ENCODE results near the gene CACNA2D4.

The CACNA2D4 gene

DNA sequence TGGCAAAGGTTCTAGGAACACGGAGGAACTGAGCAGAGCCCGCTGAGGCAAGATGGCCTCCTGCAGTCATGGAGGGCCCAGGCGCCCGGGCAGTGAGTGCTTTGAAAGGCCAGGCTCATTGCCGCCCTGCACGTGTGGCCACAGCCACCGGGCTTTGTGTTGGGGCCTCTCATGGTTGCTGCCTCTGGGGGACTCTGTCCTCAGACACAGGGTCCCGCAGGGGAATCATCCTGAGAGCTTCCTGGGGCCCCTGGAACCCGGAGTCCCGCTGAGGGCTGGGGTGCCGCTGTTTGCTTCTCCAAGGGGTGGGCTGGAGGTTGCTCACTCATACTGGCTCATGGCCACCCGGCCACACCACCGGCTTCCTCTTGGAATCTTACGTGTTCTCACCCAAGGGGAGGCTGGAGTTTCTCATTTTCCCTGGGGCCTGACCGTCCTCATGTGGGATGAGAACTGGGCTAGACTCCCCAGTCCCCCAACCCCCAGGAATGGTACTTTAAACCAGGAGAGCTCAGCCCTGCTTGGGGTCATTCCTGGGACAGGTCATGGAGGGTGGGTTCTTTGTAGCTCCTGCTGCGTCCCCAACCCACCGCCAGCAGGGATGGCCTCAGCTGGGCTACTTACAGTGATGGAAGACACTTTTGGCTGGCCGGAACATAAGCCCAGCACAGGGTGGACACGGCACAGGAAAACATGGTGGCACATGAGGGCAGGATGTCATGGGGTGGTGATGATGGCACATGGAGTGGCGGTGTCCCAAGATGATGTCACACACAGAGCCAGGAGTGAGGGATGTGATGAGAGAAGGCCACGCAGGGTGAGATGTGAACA, 119.2 kb downstream of the CACNA2D4 start:
- DNase-seq (ENCODE audit: low spot score), result no peak

DNA sequence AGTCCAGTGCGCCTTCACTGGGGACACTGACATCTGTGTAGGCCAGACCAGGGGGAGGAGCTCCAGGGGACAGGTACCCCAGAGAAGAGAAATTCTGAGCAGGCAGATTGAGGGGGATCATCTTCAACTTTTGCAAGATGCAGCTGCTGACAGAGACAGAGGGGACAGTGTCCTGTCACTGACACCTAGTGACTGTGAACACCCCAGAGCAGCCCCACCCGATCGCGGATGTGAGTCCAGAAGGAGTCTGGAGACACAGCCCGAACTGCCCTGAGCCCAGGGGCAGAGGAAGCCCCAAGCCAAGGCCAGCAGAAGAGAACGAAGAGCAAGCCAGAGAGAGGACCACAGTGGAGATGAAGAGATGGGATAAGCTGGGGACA, 119.8 kb downstream of the CACNA2D4 start:
- DNase-seq (ENCODE audit: low spot score), result no peak

DNA sequence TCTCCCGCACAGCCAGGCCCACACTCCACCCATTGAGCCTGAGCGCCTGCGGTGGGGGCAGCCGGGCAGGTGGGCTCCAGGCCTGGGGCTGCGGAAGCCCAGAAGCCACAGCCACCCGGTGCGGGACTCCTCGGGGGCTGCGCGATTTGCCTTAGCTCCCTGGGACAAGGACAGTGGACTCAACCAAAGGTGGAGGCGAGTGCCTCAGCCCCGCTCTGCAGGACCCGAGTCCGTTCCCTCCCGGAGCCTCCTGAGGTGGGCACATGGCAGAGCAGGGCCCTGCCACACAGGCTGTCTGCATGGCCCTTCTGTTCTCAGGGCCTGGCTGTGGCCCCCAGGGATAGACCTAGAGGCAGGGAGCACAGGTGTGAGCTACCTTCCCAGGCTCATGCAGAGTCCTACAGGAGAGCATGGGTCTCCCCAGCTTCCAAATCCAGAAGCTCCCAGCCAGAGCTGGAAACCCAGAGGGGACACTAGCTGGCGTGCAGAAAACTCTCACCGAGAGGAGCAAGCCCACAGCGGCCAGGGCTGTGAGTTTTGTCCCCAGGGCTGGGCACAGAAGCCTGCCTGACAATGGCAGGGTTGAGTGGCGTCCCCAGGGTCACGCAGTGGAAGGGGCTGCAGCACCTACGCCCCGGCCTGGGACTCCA, 120.3 kb downstream of the CACNA2D4 start:
- DNase-seq (ENCODE audit: low spot score), result no peak

DNA sequence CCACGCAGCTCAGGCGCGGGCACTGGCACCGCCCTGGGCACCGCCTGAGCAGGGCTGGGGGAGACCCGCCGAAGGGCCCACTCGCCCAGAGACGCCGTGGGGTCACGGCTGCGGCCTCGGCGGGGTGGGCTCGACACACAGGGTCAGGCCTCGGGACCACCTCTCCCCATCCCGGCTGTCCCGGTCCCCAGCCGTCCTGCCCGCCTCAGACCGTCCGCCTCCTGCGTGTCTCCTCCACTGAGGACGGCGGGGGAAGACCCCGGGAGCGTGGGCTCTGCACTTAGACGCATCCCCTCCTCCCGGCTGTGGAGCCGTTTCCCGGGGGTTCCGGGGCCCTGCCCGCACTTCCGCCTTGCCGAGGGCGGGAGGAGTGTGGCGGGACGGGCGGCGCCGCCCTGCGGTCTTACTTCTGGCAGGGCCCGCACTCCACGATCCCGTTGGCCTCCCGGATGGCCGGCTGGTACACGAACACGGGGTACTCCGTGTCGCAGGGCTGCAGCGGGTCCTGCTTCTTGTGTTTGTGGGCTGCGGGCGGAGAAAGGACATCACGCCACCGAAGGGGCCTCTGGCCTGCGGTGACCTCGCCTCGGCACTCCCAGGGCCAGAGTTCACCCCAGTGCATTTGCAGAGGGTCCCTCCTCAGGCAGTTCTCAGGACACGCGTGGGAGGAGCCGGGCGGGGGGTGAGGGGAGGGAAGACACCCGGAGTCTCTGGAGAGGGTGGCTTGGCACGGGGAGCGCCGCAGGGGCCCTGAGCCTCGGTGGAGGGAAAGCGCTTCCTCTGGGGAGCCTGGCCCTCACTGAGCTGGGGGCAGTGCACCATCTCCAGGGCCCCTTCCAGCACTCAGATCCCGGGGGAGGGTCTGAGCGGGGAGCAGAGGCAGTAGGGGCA, 121.2 kb downstream of the CACNA2D4 start:
- DNase-seq (ENCODE audit: low spot score), result no peak

DNA sequence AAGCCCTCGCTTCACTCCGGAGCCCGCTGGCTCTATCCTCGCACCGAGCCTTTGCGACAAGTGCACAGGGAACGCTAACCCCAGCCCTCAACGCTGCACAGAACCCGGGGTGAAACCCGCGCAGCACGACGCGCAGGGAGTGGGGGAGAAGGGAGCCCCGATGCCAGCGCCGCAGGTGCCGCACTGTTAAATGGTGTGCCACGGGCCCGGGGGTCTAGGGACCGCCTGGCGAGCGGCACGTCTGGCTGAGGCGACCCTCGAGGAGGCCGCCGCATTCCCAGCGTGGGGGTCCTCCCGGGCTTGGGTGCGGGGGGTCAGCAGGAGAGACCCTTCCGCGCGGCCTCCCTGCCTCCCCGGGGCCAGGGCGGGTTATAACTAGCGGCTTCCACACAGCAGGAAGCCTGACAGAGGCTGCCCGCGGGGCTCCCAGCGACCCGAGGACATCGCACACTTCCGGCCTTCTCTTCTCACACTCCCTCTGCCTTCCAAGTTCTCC, 121.9 kb downstream of the CACNA2D4 start:
- no peak for DNase-seq (ENCODE audit: low spot score)

DNA sequence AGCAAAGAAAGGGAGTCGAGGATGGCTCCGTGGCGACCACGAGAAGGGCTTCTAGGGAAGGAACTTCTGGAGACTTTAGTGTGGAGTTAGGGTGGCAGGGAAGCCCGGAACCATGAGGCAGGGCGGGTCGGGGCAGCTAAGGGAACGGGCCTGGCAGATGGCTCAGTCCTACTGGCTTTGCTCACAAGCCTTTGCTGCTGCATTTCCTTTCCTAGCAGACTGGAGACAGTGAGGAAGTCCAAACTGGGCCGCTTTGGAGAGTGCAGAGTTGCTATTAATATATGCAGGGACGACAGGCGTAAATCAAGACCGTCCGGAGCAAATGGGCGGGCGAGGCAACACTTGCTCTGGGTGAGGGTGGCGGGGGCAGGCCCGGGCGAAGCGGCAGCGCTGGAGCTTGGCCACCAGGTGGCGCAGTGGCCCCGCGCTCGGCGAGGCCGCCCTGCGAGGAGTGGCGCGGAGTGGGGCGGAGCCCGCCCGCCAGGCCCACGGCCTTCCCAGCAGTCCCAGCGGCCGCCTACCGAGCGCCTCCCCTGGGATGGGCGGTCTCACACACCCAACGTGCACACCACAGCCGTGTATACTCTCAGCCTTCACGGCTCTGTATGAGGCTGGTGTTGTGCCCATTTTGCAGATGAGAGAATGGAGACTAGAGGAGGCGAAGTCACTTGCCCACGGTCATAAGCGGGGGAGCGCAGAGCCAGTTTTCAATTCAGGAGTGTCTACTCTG, 122.5 kb downstream of the CACNA2D4 start:
- peak; percentile 83 for DNase-seq (ENCODE audit: low spot score)

DNA sequence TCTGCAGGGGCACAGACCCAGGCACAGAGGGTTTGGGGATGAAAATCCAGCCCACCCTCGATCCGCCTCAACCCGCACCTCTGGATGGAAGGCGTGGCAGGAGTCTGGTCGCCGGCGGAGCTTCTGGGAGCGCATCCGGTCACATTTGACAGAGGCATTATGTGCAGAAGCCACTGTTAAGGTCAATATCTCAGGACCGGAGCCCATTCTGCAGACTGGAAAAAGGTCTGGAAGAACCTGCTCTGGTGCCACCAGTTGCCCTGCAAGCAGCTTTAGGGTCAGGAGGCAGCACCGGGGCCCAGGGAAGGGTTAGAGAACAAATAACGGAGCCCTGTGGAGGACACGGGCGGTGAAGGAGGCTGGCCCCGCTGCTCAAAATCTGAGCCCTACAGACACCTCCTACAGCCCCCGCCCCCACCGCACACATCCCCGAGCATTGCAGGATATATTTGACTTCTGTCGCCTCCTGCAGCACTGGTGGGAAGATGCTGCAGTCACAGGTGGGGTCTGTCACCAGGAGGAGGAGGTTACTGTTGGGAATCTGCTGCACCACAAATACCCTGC, 123.1 kb downstream of the CACNA2D4 start:
- no peak for DNase-seq (ENCODE audit: low spot score)

DNA sequence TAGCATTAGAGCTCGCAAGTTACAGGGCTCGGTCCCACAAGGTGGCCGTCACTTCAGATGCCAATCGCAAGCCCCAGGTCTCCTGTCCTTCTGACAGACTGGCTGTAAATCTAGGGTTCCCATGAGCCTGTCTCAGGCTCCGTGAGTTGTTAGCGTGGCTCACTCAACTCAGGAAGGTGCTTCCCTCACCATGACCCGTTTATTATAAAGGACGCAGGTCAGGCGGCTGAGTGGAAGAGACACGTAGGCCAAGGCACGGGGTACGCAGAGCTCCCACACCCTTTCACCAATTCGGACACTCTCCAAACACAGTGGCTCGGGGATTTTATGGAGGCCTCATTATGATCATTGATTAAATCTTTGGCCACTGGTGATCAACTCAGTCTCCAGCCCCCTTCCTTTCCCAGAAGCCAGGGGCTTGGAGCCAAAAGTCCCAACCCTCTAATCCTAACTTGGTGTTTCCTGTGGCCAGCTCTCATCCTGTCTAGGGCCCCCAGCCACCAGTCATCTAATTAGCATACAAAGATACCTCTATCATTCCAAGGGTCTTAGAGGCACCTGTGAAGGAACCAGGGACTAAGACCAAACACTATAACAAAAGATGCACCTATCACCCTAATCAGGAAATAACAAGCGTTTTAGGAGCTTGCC, 123.9 kb downstream of the CACNA2D4 start:
- no peak for DNase-seq (ENCODE audit: low spot score)

DNA sequence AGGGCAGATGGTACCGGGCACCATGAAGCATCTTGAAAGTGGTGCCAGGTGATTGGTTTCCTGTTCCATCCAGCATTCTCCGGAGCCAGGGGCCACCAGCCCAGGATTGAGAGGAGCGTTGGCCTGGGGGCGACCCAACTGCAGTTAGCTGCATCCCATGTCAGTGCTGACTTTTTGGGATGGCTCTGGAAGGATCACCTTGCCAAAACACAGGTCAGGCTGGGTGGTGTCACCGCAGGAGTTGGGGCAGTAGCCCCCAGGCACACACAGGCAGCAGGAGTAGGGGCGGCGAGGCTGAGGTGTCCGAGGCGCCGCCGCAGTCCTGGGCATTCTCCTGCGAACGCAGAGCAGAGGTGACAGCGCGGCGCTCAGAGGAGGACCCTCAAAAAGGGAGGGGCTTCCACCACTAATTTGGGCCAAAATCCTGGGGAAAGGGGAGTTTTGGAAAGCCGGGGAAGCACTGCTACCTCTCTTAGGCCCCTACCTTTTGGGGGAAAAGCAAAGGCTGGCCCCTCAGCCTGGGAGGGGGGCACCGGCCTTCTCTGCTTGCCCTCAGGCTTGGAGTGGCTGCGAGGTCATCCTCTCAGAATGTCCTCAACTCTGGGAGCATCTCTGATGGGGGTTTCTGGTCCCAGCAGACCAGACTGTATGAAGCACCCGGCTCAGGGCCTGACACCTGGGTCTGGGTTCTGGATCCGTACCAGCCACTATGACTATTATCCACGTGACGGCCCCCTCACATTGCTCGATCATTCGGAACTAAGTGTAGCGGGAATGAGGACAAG, 124.8 kb downstream of the CACNA2D4 start:
- no peak for DNase-seq (ENCODE audit: low spot score)

DNA sequence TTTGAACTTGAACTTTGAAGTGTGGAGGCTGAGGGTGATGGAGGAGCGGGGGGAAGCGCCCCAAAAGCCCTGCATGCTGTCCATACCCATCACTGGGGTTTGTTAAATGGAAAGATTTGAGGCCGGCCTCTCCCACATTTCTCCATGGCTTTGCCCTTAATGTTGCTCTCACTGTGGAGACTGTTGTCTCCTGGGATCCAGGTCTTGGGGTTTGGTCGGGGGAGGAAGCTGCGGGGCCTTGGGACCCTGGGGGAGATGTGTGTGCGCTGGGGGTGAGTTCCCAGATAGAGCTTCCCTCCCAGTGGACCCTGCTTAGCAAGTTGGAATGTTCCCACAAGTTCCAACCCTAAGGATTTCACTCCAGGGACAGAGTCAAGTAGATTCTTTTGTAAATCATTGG, 126.0 kb downstream of the CACNA2D4 start:
- DNase-seq (ENCODE audit: low spot score), result no peak

DNA sequence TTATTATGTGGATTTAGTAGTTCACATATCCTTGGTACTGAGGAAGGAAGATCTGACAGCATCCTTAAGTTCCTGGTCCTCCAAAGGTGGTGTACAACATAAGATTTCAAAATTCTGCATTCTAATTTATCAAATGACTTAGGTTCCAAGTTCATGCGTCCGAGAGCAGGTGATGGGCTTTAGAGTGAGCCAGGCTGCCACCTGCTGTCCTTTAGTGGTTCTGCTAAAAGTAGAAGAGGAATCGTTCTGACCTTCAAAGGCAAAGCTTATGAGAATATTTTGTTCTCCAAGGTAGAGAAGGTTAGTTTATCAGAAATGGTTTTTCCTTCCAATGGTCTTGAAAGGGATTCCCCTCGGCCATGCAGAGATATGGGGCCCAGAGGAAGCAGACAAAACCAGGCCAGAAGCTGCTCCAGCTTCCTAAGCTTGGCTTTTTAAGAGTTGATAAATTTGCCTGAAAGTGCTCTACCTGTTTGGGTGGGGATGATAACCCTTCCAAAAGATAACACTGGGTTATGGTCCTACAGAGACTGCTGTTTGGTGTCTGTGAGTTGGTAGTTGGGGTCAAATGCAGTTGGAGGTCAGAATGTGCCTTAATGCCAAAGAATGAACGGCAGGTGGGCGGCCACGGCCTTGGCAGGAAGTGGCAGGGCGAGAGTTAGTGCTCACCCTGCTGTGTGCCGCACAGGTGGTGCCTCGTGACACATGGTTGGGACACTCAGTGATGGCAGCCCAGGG, 127.2 kb downstream of the CACNA2D4 start:
- peak; percentile 75 for DNase-seq (ENCODE audit: low spot score)

DNA sequence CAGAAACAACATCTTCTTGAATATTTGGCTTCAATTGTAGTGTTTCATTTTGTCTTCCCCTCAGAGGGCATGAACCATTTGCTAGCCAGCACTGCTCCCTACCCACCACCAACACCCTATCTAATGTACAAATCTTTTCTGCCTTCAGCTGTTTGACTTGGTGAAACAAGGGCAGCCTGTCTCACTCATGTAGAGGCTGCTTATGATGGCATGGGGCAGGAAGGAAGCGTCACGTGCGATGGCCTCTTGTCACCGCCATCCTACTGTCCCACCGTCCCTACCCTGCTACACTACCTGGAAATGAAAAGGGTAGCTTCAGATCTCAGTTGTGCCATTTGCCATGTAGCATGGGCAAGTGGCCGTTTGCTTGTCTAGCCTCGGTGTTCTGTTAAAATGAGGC, 128.0 kb downstream of the CACNA2D4 start:
- DNase-seq (ENCODE audit: low spot score), result no peak

DNA sequence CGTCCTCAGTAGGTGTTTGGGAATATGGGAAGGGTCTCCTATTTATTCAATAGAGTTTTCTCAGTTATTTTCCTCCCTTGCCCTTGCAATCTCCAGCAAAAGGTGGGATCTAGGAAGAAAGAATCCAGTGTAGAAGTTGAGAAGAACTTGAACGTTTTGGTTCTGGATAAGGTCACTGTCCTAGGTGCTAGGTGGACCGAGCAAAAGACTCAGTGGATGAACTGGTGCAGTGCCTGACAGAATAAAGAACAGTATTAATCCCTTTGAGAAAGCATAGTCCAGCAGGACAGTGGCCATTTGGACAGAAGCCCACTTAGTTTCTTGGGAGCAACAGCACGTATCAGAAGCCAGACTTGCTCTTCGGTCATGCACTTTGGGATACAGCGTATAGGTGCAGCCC, 130.7 kb downstream of the CACNA2D4 start:
- DNase-seq (ENCODE audit: low spot score), result no peak

DNA sequence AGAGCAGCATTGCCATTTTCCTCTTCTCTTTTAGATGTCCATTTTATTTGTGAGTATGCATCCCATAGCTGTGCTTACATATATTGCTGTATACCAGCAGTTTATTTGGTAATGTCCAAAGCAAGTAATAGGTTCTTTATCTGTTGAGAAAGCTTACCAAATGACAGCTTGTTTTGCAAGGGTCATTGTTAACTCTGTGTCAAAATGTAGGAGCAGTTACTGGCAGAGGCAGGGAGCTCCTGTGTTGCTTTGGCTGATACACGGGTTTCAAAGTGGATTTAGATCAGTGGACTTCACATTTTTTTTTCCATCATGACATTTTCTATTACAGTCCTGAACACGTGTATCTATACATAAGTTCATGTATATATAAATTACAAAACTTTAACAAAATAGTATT, 136.2 kb downstream of the CACNA2D4 start:
- no peak for DNase-seq (ENCODE audit: low spot score)

DNA sequence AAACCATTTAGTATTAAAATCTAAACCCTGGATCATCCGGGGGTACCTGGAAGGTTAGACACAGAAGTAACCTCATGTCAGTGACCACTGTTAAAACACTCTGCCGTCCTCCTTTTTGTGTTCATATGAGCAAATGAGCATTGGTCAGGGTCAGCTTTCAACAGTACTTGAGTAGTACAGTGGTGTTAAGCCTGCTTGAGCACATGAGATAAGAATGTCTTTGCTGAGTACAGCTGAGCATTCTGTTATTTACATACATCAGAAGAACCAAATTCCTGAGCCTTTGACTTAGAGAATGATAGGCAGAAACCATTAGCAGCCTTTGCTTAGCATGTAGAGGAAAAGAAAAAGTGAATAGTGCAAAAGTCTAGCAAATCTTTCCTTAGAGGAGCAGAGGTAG, 136.7 kb downstream of the CACNA2D4 start:
- no peak for DNase-seq (ENCODE audit: low spot score)

DNA sequence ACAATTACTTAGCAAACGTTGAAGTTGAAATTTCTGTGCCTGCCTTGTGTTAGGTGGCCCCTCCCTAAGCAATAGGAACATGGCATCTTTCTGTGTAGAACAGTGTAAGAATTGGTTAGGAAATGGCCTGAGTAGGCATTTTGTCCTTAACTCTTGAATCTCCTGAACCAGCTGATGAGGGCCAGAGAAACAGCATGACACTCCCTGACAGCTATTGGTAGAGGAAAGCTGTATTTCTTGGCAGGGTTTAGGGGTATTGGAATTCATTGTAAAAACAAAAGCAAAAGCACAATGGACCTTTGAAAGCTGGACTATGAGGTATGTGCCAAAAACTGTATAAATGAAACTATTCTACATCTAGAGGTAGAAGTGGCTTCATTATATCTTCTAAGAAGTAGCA, 138.7 kb downstream of the CACNA2D4 start:
- no peak for DNase-seq (ENCODE audit: low spot score)

DNA sequence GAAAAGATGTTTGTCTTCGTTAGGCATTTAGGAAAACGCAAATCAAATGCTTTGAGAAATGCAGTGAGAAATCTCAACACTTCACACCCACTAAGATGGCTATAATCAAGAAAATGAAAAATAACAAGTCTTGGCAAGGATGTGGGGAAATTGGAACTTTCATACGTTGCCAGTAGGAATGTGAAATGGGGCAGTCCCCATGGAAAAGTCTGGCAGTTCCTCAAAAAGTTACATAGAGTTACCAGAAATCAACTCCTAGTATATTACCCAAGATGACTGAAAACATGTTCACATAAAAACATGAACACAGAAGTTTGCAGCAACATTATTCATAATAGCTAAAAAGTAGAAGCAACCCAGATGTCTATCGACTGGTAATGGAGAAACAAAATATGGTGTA, 139.5 kb downstream of the CACNA2D4 start:
- DNase-seq (ENCODE audit: low spot score), result no peak

DNA sequence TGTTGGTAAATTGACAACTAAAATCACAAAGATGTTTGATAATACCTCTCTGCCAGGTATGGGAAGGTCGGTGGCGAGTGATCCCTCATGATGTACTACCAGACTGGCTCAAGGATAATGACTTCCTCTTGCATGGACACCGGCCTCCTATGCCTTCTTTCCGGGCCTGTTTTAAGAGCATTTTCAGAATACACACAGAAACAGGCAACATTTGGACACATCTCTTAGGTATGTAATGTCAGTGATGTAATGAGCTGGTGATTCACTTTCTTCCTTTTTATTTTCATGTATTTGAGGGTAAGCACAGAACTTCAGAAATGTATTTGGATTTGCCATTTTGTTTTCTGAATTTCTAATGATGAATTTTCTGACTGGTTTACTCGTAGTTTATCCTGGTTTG, 140.7 kb downstream of the CACNA2D4 start:
- peak; percentile 50 for DNase-seq (ENCODE audit: low spot score)

DNA sequence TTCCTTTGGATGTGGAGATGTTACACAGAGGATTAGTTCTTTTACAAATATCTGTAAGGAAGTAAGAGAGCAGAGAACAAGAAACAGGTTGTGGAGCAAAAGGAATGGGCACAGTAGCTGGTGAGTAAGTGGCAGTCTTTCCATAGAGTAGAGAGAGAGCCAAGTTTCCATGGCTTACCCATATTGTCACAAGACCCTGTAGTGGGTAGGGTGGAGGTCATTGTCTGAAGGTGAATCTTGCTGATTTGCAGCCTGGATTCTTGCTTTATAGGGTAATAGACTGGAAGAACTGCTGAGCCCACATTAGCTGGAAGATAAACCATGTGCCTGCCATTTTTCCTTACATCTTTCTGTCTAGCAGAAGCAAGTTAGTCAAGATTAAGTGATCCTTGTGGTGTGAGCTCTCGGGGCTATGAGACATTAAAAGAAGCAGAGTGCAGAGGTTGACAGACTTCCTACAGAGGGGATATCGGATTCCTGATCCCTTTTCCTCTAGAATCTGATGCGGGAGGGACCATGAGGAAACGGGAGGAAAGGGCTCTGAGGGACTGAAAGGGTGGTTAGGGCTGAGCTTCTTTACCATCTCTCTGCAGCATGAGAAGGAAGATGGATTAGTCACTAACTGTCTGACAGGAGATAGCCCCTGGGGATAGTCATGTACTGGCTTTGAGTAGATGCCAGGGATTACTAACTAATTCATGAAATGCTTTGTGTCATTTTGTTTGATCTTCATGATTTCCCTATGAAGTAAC, 142.1 kb downstream of the CACNA2D4 start:
- peak; percentile 45 for DNase-seq (ENCODE audit: low spot score)

Data from RKO (cell line).